NCI-H2196 (cell line): ENCODE results near the gene LETM1.

Experiments used
- DNase-seq: peaks from one replicate; lab custom pipeline; 2025; ENCODE audit not compliant: unreplicated experiment; lab: John Stamatoyannopoulos, UW

Gene LETM1

GRCh38 chr4:1830234-1830633 lies 25.7 kb downstream of the LETM1 start:
- DNase-seq = no peak

- DNase-seq = no peak
Measured at GRCh38 chr4:1826531-1827350, 29.2 kb downstream of the LETM1 start.

DNA sequence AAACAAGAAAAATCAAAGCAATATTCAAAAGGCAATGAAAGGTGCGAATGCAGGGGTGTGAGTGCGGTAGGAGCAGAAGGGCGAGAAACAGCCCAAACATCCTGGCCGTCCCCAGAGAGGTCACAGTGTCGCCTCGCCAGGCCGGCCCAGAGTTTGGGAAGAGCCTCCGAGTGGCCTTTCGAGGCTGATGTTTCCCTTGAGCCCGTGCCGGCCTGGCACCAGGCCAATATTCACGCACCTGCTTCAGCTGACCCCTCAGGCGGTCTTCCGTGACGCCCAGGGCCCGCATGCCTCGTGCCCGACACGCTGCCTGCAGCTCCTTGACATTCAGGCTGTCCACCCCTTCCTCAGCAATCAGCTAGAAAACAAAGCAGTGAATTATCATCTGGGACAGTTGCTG lies 30.6 kb downstream of the LETM1 start:
- no peak for DNase-seq

DNA sequence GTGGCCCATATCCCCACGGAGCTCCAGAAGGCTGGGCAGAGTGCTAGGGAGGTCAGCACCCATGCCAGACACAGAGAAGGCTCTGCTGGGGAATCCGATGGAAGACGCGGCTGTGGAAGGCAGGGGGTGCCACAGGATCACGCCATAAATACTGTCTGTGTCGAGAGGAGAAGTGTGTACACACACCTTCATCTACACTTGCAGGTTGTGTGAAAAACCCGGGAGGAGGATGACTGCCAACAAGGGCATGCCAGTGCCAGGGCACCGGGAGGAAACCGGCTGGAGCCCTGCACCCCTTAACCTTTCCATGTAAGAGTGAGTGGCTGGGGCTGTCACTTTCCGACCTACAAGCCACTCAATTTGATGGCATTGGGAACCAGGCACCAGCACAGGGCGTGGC lies 31.2 kb downstream of the LETM1 start:
- DNase-seq = no peak

- no peak for DNase-seq
Measured at GRCh38 chr4:1823545-1823932, 32.4 kb downstream of the LETM1 start.

DNA sequence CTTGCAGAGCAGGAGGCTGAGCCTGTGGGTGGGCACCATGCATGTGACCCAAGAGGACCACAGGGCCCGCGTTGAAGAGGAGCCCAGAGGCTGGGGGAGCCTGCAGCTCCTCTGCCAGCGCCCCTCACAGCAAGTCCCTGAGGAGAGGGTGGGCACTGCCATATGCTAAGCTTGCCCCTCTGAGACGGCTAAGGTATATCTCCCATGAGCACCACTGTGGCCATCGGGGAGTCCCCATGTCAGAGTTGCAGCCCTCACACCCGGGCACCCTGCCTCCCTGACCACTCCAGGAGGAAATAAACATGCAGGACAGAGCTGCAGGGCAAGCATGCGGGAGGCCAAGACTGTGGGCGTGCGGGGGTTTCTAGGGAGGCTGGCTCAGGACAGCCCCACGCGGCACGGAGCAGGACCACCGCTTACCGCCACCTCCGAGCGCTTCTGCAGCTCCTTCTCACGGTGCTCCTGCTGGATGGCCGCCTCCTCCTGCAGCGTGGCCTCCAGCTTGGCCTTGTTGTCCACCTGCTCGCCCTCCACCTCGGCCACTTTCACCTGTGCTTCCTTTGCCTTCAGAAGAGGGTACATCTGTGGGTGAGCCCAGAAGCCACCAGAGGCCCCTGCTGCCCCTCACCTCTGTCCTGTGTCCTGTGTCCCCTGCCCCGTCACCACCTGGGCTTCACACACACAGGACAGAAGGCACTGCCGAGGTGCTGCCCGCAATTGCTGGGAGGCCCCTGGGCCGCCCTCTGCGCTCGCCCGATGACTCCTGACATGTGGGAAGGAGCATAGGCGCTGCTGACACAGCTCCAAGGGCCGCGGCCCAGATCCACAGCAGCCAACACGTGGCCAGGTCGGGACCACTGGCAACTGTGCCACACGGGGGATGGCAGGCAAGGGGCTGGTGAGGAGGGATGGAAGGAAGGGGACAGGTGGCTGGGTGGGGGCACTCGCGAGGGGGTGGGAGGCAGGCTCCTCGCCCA lies 33.1 kb downstream of the LETM1 start:
- no peak for DNase-seq

- DNase-seq = no peak
Measured at GRCh38 chr4:1821679-1822567, 34.0 kb downstream of the LETM1 start.

- DNase-seq = no peak
Measured at GRCh38 chr4:1819816-1820215, 36.1 kb downstream of the LETM1 start.

GRCh38 chr4:1819284-1819683 lies 36.7 kb downstream of the LETM1 start:
- DNase-seq = peak; percentile 37

DNA sequence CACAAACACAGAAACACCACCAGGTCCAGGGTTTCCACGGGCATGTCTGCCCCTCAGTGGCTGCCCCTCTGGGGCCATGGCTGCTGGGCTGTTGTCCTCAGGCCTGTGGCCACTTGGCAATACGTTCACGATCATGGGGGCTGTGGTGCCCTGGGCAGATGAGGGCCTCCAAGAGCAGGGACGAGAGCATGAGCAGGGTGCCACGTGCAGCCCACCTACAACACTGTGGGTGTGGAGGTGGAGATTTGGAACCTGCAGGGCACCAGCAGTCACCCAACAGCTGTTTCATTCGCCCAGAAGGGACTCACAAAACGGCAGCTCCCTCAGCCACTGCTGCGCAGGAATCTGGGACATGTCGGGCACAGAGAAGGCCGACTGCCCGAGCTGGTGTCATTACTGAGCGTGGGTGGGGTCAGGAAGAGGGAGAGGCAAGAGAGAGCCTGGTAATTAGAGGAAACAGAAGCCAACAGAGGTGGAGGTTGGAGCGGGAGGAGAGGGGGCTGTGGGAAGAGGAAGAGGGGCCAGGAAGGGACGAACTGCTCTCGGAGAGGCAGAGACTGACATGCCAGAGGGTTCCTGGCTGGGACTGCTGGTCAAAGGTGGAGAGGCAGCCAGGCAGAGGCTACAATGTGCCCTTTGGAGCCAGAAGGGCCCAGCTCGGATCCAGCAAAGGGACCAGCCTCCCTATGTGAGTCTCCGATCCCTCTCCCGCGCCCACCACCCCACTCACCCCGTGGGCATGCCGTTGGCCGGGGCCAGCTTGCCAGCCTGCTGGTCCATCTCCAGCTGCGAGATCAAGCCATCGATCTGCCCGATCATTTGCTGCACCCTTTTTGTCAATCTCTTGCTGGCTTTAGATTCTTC lies 39.7 kb downstream of the LETM1 start:
- no peak for DNase-seq

GRCh38 chr4:1815096-1815996 lies 40.6 kb downstream of the LETM1 start:
- DNase-seq = no peak

DNA sequence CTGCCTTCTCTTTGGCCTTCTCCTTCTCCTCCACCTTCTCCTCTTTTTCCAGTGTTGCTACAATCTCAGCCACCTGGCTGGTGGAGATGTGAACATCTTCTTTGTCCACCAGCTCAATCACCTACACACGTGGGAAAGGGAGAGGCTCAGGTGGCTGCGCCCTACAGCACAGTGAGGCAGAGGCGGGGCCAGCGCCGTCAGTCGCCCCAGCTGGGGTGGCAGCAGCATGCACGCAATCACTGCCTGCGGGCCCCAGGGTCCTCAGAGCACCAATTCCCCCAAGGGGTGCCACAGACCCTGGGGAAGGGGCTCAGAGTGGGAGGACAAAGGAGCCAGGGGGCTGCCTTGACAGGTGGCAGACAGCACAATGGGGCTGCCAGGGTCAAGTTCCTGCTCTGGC lies 41.5 kb downstream of the LETM1 start:
- DNase-seq = no peak

GRCh38 chr4:1813915-1814314 lies 42.0 kb downstream of the LETM1 start:
- no peak for DNase-seq

DNA sequence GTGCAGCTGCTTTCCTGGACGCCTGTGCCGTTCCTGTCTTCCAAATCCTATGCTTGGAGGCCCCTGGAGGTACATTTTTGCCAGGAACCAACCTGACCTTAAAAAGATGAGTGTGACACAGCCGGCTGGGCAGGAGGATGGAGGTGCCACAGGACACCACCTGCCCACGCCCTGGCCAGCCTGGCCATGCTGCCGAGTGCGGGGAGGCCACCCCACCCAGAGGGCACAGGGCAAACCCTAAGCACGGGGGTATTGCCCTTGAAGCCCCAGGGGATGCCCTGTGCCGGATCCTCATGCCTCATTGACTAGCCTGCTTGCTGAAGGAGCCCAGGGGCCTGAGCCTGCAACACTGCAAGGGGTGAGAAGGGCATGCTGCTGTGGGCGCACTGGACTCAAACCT lies 42.7 kb downstream of the LETM1 start:
- no peak for DNase-seq

- no peak for DNase-seq
Measured at GRCh38 chr4:1812720-1813119, 43.2 kb downstream of the LETM1 start.

- no peak for DNase-seq
Measured at GRCh38 chr4:1810765-1811164, 45.2 kb downstream of the LETM1 start.

GRCh38 chr4:1809754-1810502 lies 46.0 kb downstream of the LETM1 start:
- peak; percentile 57 for DNase-seq
